HUES64 (cell line): ENCODE data around the gene SEMA3E.
"Not testable (repeated sequence)": the region's sequence is repeated elsewhere in the genome, so short reads cannot be mapped to it uniquely, and the experiment has no call there.

ENCODE experiments used
- H3K27ac ChIP-seq: 2 replicates; pipeline ENCODE4 v1.7.0; 2013; ENCODE audit warnings: low read depth, low read length, inconsistent platforms
- H3K27me3 ChIP-seq: 2 replicates; pipeline ENCODE4 v1.6.1; 2013; ENCODE audit warnings: mild to moderate bottlenecking, low read length; ENCODE audit not compliant: insufficient read depth
- H3K36me3 ChIP-seq: 2 replicates; pipeline ENCODE4 v1.6.1; 2013; ENCODE audit warnings: mild to moderate bottlenecking, low read length; ENCODE audit not compliant: insufficient read depth
- H3K4me1 ChIP-seq: 2 replicates; pipeline ENCODE4 v1.6.1; 2013; ENCODE audit warnings: mild to moderate bottlenecking, low read length, moderate library complexity; ENCODE audit not compliant: insufficient read depth
- H3K4me3 ChIP-seq: 2 replicates; pipeline ENCODE4 v1.5.1; 2013; ENCODE audit warnings: mild to moderate bottlenecking, low read length, moderate library complexity
- H3K9ac ChIP-seq: 2 replicates; pipeline ENCODE4 v1.6.1; 2013; ENCODE audit warnings: mild to moderate bottlenecking, low read depth, low read length
- H3K9me3 ChIP-seq: 2 replicates; pipeline ENCODE4 v1.6.1; 2013; ENCODE audit warnings: low read depth, low read length; ENCODE audit not compliant: insufficient read depth
- WGBS: fragments of 150-250, 120-280 bp; methylation state at CpG from one replicate; pipeline ENCODE4 v1.1.7; 2013; ENCODE audit warnings: missing lambda C conversion rate; 5-methylcytosine and 5-hydroxymethylcytosine counted together

Gene SEMA3E

GRCh38 chr7:83552556-83552955 is 96.4 kb downstream of the SEMA3E start:
- not testable (repeated sequence) for H3K9ac ChIP-seq, H3K9me3 ChIP-seq, H3K27me3 ChIP-seq, H3K4me1 ChIP-seq, H3K4me3 ChIP-seq, H3K27ac ChIP-seq, H3K36me3 ChIP-seq
- WGBS = 82% methylated on average over 3 of the region's 3 CpGs

GRCh38 chr7:83550100-83550499 is 98.8 kb downstream of the SEMA3E start:
- no peak overlapping the region for H3K9ac ChIP-seq
- whole genome bisulfite sequencing = 100% methylated on average over 3 of the region's 4 CpGs
- no peak overlapping the region for H3K27ac ChIP-seq

GRCh38 chr7:83548250-83548649 is 100.7 kb downstream of the SEMA3E start:
- Histone ChIP-seq H3K9ac (no peak overlapping the region), H3K36me3 (no peaks in the 10 kb centered on the region), H3K4me3 (no peak overlapping the region), H3K27ac (no peak overlapping the region), H3K9me3 (no peaks in the 10 kb centered on the region), H3K27me3 (no peaks in the 10 kb centered on the region), H3K4me1 (no peaks in the 10 kb centered on the region)
- WGBS = 89% methylated on average over 1 of the region's 1 CpG

More at GRCh38 chr7:83550100-83550499, 98.8 kb downstream of the SEMA3E start:
- no peaks in the 10 kb centered on the region for H3K27me3 ChIP-seq
- H3K4me1 ChIP-seq = no peaks in the 10 kb centered on the region
- H3K4me3 ChIP-seq = no peak overlapping the region
- no peaks in the 10 kb centered on the region for H3K36me3 ChIP-seq
- no peaks in the 10 kb centered on the region for H3K9me3 ChIP-seq

GRCh38 chr7:83547526-83547925 is 101.4 kb downstream of the SEMA3E start:
- no peaks in the 10 kb centered on the region for H3K36me3 ChIP-seq
- H3K9ac ChIP-seq = no peak overlapping the region
- no peaks in the 10 kb centered on the region for H3K4me1 ChIP-seq
- H3K4me3 ChIP-seq = no peak overlapping the region
- H3K9me3 ChIP-seq = no peaks in the 10 kb centered on the region
- 92% methylated on average over 2 of the region's 2 CpGs for WGBS
- no peaks in the 10 kb centered on the region for H3K27me3 ChIP-seq
- H3K27ac ChIP-seq = no peak overlapping the region

GRCh38 chr7:83546586-83546985 is 102.4 kb downstream of the SEMA3E start:
- H3K9me3 ChIP-seq = no peaks in the 10 kb centered on the region
- no peaks in the 10 kb centered on the region for H3K27me3 ChIP-seq
- 94% methylated on average over 2 of the region's 2 CpGs for WGBS
- no peak overlapping the region for H3K9ac ChIP-seq
- no peaks in the 10 kb centered on the region for H3K4me1 ChIP-seq
- no peaks in the 10 kb centered on the region for H3K36me3 ChIP-seq
- H3K4me3 ChIP-seq = no peak overlapping the region
- H3K27ac ChIP-seq = no peak overlapping the region

- no peak overlapping the region for H3K4me3 ChIP-seq
- no peaks in the 10 kb centered on the region for H3K4me1 ChIP-seq
- H3K36me3 ChIP-seq = no peaks in the 10 kb centered on the region
- no peaks in the 10 kb centered on the region for H3K27me3 ChIP-seq
- no peak overlapping the region for H3K9ac ChIP-seq
- no peaks in the 10 kb centered on the region for H3K9me3 ChIP-seq
- 93% methylated on average over 7 of the region's 7 CpGs for WGBS
- no peak overlapping the region for H3K27ac ChIP-seq
These were observed 107.6 kb downstream of the SEMA3E start for GRCh38 chr7:83541187-83541960.

- no peaks in the 10 kb centered on the region for H3K9me3 ChIP-seq
- no peak overlapping the region for H3K9ac ChIP-seq
- no peak overlapping the region for H3K27ac ChIP-seq
- no peaks in the 10 kb centered on the region for H3K4me1 ChIP-seq
- H3K4me3 ChIP-seq = no peak overlapping the region
- H3K36me3 ChIP-seq = no peaks in the 10 kb centered on the region
- no peaks in the 10 kb centered on the region for H3K27me3 ChIP-seq
These were observed 114.5 kb downstream of the SEMA3E start for GRCh38 chr7:83534488-83534887.

- H3K27me3 ChIP-seq = no peaks in the 10 kb centered on the region
- no peak overlapping the region for H3K4me3 ChIP-seq
- H3K9ac ChIP-seq = no peak overlapping the region
- no peaks in the 10 kb centered on the region for H3K36me3 ChIP-seq
- H3K9me3 ChIP-seq = no peaks in the 10 kb centered on the region
- H3K4me1 ChIP-seq = no peaks in the 10 kb centered on the region
- WGBS = 92% methylated on average over 2 of the region's 2 CpGs
- no peak overlapping the region for H3K27ac ChIP-seq
These were observed 116.7 kb downstream of the SEMA3E start for GRCh38 chr7:83532219-83532618.

- Histone ChIP-seq H3K36me3 (no peaks in the 10 kb centered on the region), H3K27ac (no peak overlapping the region), H3K27me3 (no peaks in the 10 kb centered on the region), H3K4me3 (no peak overlapping the region), H3K4me1 (no peaks in the 10 kb centered on the region), H3K9me3 (no peaks in the 10 kb centered on the region), H3K9ac (no peak overlapping the region)
- WGBS = 88% methylated on average over 2 of the region's 2 CpGs
These were observed 117.2 kb downstream of the SEMA3E start for GRCh38 chr7:83531766-83532165.

GRCh38 chr7:83528925-83529423 is 120.0 kb downstream of the SEMA3E start:
- Histone ChIP-seq H3K27me3 (no peaks in the 10 kb centered on the region), H3K27ac (no peak overlapping the region), H3K9me3 (no peaks in the 10 kb centered on the region), H3K4me1 (no peaks in the 10 kb centered on the region), H3K36me3 (no peaks in the 10 kb centered on the region), H3K4me3 (no peak overlapping the region), H3K9ac (no peak overlapping the region)
- 93% methylated on average over 2 of the region's 3 CpGs for WGBS

GRCh38 chr7:83524277-83525075 is 124.5 kb downstream of the SEMA3E start:
- Histone ChIP-seq H3K9ac (no peak overlapping the region), H3K27me3 (no peaks in the 10 kb centered on the region)
- 91% methylated on average over 3 of the region's 4 CpGs for WGBS

More at GRCh38 chr7:83524277-83525075, 124.5 kb downstream of the SEMA3E start:
- Histone ChIP-seq H3K4me1 (no peaks in the 10 kb centered on the region), H3K4me3 (no peak overlapping the region), H3K27ac (no peak overlapping the region), H3K9me3 (no peaks in the 10 kb centered on the region), H3K36me3 (no peaks in the 10 kb centered on the region)
